Panc1 (cell line): ENCODE data around the gene RASD1. TPM values are rescaled to one million over a fixed set of nuclear protein-coding genes. Genes with fewer than 3 reads are reported as not detected.

ENCODE experiments used
- ATAC-seq: fragments of 200-7000 bp; cut with Tn5 transposase; 2 replicates; pipeline ENCODE4 v1.9.1; 2020; ENCODE audit warnings: mild to moderate bottlenecking, moderate library complexity
- BruUV-seq: library from RNA; stranded (reverse); fragments of 400-500 nt; replicated peaks from 2 replicates; lab custom pipeline; 2021; lab: Mats Ljungman, UMichigan
- CTCF ChIA-PET: fragments of 300-600 bp; sonication (Branson Sonifier 250); formaldehyde crosslinking; loops from one replicate; lab custom pipeline; 2022; ENCODE audit warnings: antibody characterized with exemption; lab: Charles Lee
- POLR2A ChIA-PET: fragments of 300-600 bp; sonication (Branson Sonifier 250); formaldehyde crosslinking; loops from one replicate; lab custom pipeline; 2022; ENCODE audit warnings: antibody characterized with exemption; lab: Charles Lee
- DNase-seq: peaks from one replicate; pipeline ENCODE4 v3.0.0-alpha.2; 2010; ENCODE audit warnings: low read depth, low spot score
- H3K27ac ChIP-seq: 2 replicates; pipeline ENCODE4 v1.5.1; 2011; ENCODE audit warnings: mild to moderate bottlenecking, low read length, inconsistent platforms
- H3K27me3 ChIP-seq: fragments of 200-500 bp; sonication (Bioruptor generic); 2 replicates; pipeline ENCODE4 v1.6.0; 2014; ENCODE audit warnings: low read length, inconsistent platforms; ENCODE audit not compliant: control insufficient read depth, insufficient read depth
- H3K36me3 ChIP-seq: fragments of 200-500 bp; sonication (Bioruptor generic); 2 replicates; pipeline ENCODE4 v1.5.1; 2014; ENCODE audit warnings: inconsistent platforms, mild to moderate bottlenecking, low read length, moderate library complexity; ENCODE audit not compliant: control insufficient read depth, insufficient read depth
- H3K4me1 ChIP-seq: 2 replicates; pipeline ENCODE4 v1.5.1; 2011; ENCODE audit warnings: inconsistent platforms, mild to moderate bottlenecking, low read length, moderate library complexity; ENCODE audit not compliant: control insufficient read depth, insufficient read depth
- H3K4me3 ChIP-seq, 2 experiments: 2 replicates each; pipeline ENCODE4 v1.5.1; 2011 to 2012; ENCODE audit warnings: low read depth in 2 of 2, low read length in 2 of 2, mild to moderate bottlenecking in 2 of 2, inconsistent platforms in 1 of 2, moderate library complexity in 1 of 2
- H3K9me3 ChIP-seq: fragments of 200-500 bp; sonication (Bioruptor generic); 2 replicates; pipeline ENCODE4 v1.5.1; 2014; ENCODE audit warnings: low read depth, mild to moderate bottlenecking, inconsistent platforms, low read length, moderate library complexity; ENCODE audit not compliant: control insufficient read depth, insufficient read depth
- CTCF ChIP-seq: fragments of 450-650 bp; IDR thresholded peaks from 2 replicates; pipeline ENCODE4 v1.5.1; 2017; ENCODE audit warnings: mild to moderate bottlenecking
- POLR2AphosphoS5 ChIP-seq: IDR thresholded peaks from 2 replicates; pipeline ENCODE4 v1.6.1; 2012; ENCODE audit warnings: mild to moderate bottlenecking, low read depth, low read length, moderate library complexity
- SIN3A ChIP-seq: IDR thresholded peaks from 2 replicates; pipeline ENCODE4 v1.6.1; 2012; ENCODE audit warnings: low read depth, mild to moderate bottlenecking, low read length, moderate library complexity, borderline replicate concordance; ENCODE audit not compliant: insufficient read depth
- TCF7L2 ChIP-seq: IDR thresholded peaks from 2 replicates; pipeline ENCODE4 v1.6.1; 2011; ENCODE audit warnings: mild to moderate bottlenecking, low read depth, low read length, inconsistent platforms
- in situ Hi-C: cut with HindIII; loops from 2 replicates; pipeline ENCODE4 v1.10.0; 2016; ENCODE audit warnings: low sequenced_read_pairs, low pct_unique_long_range_greater_than_20kb
- intact Hi-C: fragments of 100-400 bp; cut with micrococcal nuclease; formaldehyde crosslinking; loops from one replicate; pipeline ENCODE4 v1.10.0; 2022; ENCODE audit not compliant: unreplicated experiment
- total RNA-seq: library from RNA; stranded (reverse); gene quantifications from one replicate; pipeline ENCODE4 v1.2.1, GENCODE V29; 2021; ENCODE audit not compliant: unreplicated experiment
- TF ChIP-seq, protein P1 (sequence below), 2 experiments: IDR thresholded peaks; 2 replicates each; pipeline ENCODE4 v1.6.1; 2011 to 2012; ENCODE audit warnings: low read depth in 2 of 2, control low read depth in 1 of 2, low read length in 1 of 2, mild to moderate bottlenecking in 1 of 2, moderate library complexity in 1 of 2; ENCODE audit not compliant: insufficient read depth in 1 of 2

Gene RASD1
- total RNA-seq, 1 experiment from 2014 or later = 1.7 TPM

GRCh38 chr17:17492571-17492970 is 3.6 kb downstream of the RASD1 start:
- ATAC-seq (no peak), DNase-seq (no peak)
- BruUV-seq = no TSS peak
- no peaks in the 10 kb centered on the region for H3K27me3 ChIP-seq
- H3K9me3 ChIP-seq = no peaks in the 10 kb centered on the region
- TF ChIP-seq, protein P1, sequence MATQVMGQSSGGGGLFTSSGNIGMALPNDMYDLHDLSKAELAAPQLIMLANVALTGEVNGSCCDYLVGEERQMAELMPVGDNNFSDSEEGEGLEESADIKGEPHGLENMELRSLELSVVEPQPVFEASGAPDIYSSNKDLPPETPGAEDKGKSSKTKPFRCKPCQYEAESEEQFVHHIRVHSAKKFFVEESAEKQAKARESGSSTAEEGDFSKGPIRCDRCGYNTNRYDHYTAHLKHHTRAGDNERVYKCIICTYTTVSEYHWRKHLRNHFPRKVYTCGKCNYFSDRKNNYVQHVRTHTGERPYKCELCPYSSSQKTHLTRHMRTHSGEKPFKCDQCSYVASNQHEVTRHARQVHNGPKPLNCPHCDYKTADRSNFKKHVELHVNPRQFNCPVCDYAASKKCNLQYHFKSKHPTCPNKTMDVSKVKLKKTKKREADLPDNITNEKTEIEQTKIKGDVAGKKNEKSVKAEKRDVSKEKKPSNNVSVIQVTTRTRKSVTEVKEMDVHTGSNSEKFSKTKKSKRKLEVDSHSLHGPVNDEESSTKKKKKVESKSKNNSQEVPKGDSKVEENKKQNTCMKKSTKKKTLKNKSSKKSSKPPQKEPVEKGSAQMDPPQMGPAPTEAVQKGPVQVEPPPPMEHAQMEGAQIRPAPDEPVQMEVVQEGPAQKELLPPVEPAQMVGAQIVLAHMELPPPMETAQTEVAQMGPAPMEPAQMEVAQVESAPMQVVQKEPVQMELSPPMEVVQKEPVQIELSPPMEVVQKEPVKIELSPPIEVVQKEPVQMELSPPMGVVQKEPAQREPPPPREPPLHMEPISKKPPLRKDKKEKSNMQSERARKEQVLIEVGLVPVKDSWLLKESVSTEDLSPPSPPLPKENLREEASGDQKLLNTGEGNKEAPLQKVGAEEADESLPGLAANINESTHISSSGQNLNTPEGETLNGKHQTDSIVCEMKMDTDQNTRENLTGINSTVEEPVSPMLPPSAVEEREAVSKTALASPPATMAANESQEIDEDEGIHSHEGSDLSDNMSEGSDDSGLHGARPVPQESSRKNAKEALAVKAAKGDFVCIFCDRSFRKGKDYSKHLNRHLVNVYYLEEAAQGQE (IDR thresholded peaks at IDR 0.05; ENCODE audit: insufficient read depth in 1 of 2, low read depth in 2 of 2, low read length in 1 of 2) = no peak
- no peak for TF ChIP-seq POLR2AphosphoS5
- no peak for TF ChIP-seq SIN3A
- no peak for TF ChIP-seq TCF7L2
- no peak for TF ChIP-seq CTCF
- ChIA-PET CTCF (no interaction called here), POLR2A (no interaction called here)
- H3K27ac ChIP-seq = no peak overlapping the region
- in situ Hi-C loops = no loop called here
- intact Hi-C loops = no loop called here
- no peak overlapping the region for H3K4me3 ChIP-seq
- H3K36me3 ChIP-seq = 0 out of 2 replicates have a peak, but pooled peaks cover 1% of the 10 kb centered on the region
- H3K4me1 ChIP-seq = peaks cover 3% of the 10 kb centered on the region

- intact Hi-C loops (no loop called here), in situ Hi-C loops (no loop called here)
- 0 out of 2 replicates have a peak, but pooled peaks cover 2% of the 10 kb centered on the region for H3K36me3 ChIP-seq
- POLR2A ChIA-PET = no interaction called here
- H3K4me1 ChIP-seq = peaks cover 3% of the 10 kb centered on the region
- BruUV-seq = no TSS peak
- CTCF ChIA-PET = no interaction called here
- DNase-seq (no peak), ATAC-seq (no peak)
- H3K27me3 ChIP-seq = no peaks in the 10 kb centered on the region
- no peak overlapping the region for H3K4me3 ChIP-seq
- H3K27ac ChIP-seq = no peak overlapping the region
- TF ChIP-seq TCF7L2 (no peak), CTCF (no peak), SIN3A (no peak), POLR2AphosphoS5 (no peak)
- TF ChIP-seq, protein P1 (IDR thresholded peaks at IDR 0.05; ENCODE audit: insufficient read depth in 1 of 2, low read depth in 2 of 2, low read length in 1 of 2) = no peak
- no peaks in the 10 kb centered on the region for H3K9me3 ChIP-seq
Measured at GRCh38 chr17:17492085-17492484, 4.1 kb downstream of the RASD1 start.
